ENCODE data around the gene CMYA5.

GRCh38 chr5:79837761-79838551, 148.3 kb downstream of the CMYA5 start:
- TF ChIP-seq CTCF (IDR thresholded peaks at IDR 0.05), result no peak
- no peak for TF ChIP-seq POLR2A (IDR thresholded peaks at IDR 0.05)
- TF ChIP-seq EP300 (IDR thresholded peaks at IDR 0.05), result no peak

Measured in tibial nerve (tissue), 4 donors.